ENCODE data around the gene ERG28. TPM values are rescaled to one million over a fixed set of nuclear protein-coding genes. Genes with fewer than 3 reads are reported as not detected.
A peak's percentile ranks its signal among the peaks of the same experiment; 100 is the strongest.

ERG28 gene
- total and polyA plus RNA-seq, 3 experiments from 2014 or later: 18.5 to 31.4 (median 18.8) TPM

DNA sequence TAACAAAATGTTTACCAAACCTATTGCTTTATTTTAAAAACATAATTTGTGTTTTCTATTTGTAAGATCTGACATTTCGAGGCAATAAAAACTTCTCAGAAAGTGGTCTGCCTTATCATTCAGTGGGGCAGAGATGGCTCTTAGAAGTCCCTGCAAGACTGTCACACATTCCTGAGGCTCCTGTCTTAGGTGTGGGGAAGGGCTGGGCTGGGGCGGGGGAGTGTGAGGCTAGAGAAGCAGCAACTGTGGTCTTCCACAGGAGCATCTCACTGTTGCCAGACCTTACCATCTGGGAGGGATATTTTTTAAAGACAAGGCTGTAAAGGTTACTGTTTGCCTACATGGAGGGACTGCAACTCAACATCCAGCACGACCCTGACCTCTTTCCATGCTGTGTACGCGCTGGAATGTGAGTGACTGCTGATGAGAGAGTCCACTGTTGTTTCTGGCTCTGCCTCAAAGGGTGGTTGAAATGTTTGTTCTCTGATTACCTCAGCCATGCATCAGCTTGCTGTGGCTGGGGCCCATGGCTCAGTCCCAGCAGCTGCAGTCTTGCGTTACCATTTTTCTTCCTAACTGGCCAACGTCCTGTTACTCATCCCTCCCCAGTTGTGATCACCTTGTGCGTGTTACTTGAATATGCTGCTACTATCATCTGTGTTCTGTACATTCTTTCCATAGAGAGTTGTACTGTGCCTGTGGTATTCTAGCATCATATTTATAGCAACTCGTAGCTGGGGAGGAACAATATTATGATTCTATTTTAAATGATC is 12.4 kb downstream of the ERG28 start:
- Mint-ChIP-seq H3K4me3 (no peak overlapping the region), H3K4me1 (no peaks in the 10 kb centered on the region), H3K9me3 (no peaks in the 10 kb centered on the region), H3K36me3 (peaks cover 23 to 76% (median 33%) of the 10 kb centered on the region in 3 donors), H3K27ac (no peak overlapping the region), H3K27me3 (no peaks in the 10 kb centered on the region)
- H3K36me3 ChIP-seq (ENCODE audit: insufficient read depth, low read length): peaks cover 25% of the 10 kb centered on the region
- no peak overlapping the region for H3K27ac ChIP-seq (ENCODE audit: low read depth, low read length)
- CTCF ChIA-PET: interaction anchor here (2.5 kb wide), 1 partner anchor 71 kb away, joined by 7 read pairs; no protein-coding TSS in a partner anchor
- DNase-seq: no peak
- no peaks in the 10 kb centered on the region for H3K4me1 ChIP-seq (ENCODE audit: insufficient read depth, low read length)
- no peaks in the 10 kb centered on the region for H3K9me3 ChIP-seq (ENCODE audit: low read length)
- H3K4me3 ChIP-seq (ENCODE audit: low read length): no peak overlapping the region
- H3K27me3 ChIP-seq (ENCODE audit: insufficient read depth, low read length, poor library complexity, severe bottlenecking): no peaks in the 10 kb centered on the region
- POLR2A ChIA-PET: interaction anchor here (0.6 kb wide), 1 partner anchor 8 kb away, joined by 9 read pairs; no protein-coding TSS in a partner anchor

DNA sequence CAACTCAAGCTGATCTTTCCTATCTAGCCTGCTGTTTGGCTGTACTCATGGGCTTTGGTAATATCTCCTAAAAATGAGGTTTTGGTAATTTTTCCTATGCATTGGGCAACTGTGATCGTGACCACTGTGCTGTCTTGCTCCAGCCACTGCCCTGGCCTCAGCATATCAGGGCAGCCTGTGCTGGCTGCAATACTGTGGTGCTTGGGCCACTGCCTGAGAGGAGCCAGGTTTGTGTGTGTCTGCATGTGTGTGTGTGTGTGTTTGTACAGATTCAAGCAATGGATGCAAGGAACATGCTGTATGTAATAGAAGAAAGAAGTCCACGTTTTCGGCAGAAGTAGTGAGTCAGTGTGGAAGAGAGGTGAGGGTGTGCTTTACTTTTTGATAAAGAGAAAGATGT is 13.0 kb downstream of the ERG28 start:
- POLR2A ChIA-PET: interaction anchor here (0.6 kb wide), 1 partner anchor 9 kb away, joined by 9 read pairs; no protein-coding TSS in a partner anchor
- Histone ChIP-seq H3K36me3 (ENCODE audit: insufficient read depth, low read length) (peaks cover 25% of the 10 kb centered on the region), H3K4me3 (ENCODE audit: low read length) (no peak overlapping the region), H3K4me1 (ENCODE audit: insufficient read depth, low read length) (no peaks in the 10 kb centered on the region), H3K9me3 (ENCODE audit: low read length) (no peaks in the 10 kb centered on the region), H3K27me3 (ENCODE audit: insufficient read depth, low read length, poor library complexity, severe bottlenecking) (no peaks in the 10 kb centered on the region), H3K27ac (ENCODE audit: low read depth, low read length) (no peak overlapping the region)
- Mint-ChIP-seq H3K4me1 (no peaks in the 10 kb centered on the region), H3K36me3 (peaks cover 23 to 73% (median 32%) of the 10 kb centered on the region in 3 donors), H3K4me3 (no peak overlapping the region), H3K9me3 (no peaks in the 10 kb centered on the region), H3K27me3 (no peaks in the 10 kb centered on the region), H3K27ac (no peak overlapping the region)
- no peak for DNase-seq
- CTCF ChIA-PET: no interaction called here

DNA sequence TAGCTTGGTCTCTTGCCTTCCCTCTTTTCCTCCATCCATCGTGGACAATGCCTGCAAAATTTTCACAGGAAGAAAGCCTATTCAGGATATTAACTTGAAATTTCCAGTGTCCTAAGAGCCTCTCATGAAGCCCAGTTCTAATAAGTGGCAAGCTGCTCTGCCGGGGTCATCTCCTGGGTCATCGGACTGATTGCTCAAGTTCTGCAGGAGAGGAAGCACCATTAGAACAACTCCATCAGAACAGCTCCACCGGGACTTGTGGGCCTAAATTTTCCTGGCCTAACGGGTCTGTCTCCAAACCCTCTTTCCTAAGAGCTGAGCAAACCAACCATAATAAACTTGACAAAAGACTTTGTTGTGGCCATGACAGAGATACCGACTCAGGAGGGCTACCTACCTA is 13.9 kb downstream of the ERG28 start:
- H3K4me3 Mint-ChIP-seq: no peak overlapping the region
- H3K27ac Mint-ChIP-seq: no peak overlapping the region
- H3K9me3 Mint-ChIP-seq: no peaks in the 10 kb centered on the region
- Histone ChIP-seq H3K27ac (ENCODE audit: low read depth, low read length) (no peak overlapping the region), H3K9me3 (ENCODE audit: low read length) (no peaks in the 10 kb centered on the region), H3K27me3 (ENCODE audit: insufficient read depth, low read length, poor library complexity, severe bottlenecking) (no peaks in the 10 kb centered on the region), H3K4me1 (ENCODE audit: insufficient read depth, low read length) (no peaks in the 10 kb centered on the region), H3K4me3 (ENCODE audit: low read length) (no peak overlapping the region), H3K36me3 (ENCODE audit: insufficient read depth, low read length) (peaks cover 21% of the 10 kb centered on the region)
- CTCF ChIA-PET: interaction anchor here (1.3 kb wide), 1 partner anchor 10 kb away, joined by 4 read pairs; no protein-coding TSS in a partner anchor
- no peak for DNase-seq
- POLR2A ChIA-PET: interaction anchor here (0.5 kb wide), 1 partner anchor 10 kb away, joined by 4 read pairs; no protein-coding TSS in a partner anchor
- H3K27me3 Mint-ChIP-seq: no peaks in the 10 kb centered on the region
- H3K4me1 Mint-ChIP-seq: no peaks in the 10 kb centered on the region
- H3K36me3 Mint-ChIP-seq: peaks cover 23 to 65% (median 32%) of the 10 kb centered on the region in 3 donors

DNA sequence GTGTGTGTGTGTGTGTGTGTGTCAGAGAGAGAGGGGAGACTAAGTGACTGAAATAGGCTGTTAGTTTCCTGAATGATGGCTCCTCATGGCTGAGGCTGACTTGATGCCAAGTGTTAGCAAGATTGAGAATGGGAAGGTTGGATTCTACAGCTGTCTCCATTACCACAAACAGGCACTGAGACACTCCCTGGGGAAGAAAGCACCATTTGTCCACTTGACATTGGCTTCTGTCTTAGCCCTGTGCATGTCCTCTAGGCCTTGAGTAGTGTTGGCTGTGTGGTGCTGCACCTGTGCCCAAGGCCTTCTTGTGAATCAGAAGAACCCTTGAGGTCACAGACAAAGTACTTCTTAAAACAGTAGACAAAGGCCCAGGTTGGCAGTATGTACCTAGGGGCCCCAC is 15.6 kb downstream of the ERG28 start:
- Histone ChIP-seq H3K9me3 (ENCODE audit: low read length) (no peaks in the 10 kb centered on the region), H3K36me3 (ENCODE audit: insufficient read depth, low read length) (peaks cover 9% of the 10 kb centered on the region), H3K27ac (ENCODE audit: low read depth, low read length) (no peak overlapping the region), H3K27me3 (ENCODE audit: insufficient read depth, low read length, poor library complexity, severe bottlenecking) (no peaks in the 10 kb centered on the region), H3K4me3 (ENCODE audit: low read length) (no peak overlapping the region), H3K4me1 (ENCODE audit: insufficient read depth, low read length) (no peaks in the 10 kb centered on the region)
- ChIA-PET CTCF (no interaction called here), POLR2A (no interaction called here)
- DNase-seq: no peak
- Mint-ChIP-seq H3K4me1 (no peaks in the 10 kb centered on the region), H3K36me3 (peaks cover 13 to 57% (median 19%) of the 10 kb centered on the region in 3 donors), H3K9me3 (no peaks in the 10 kb centered on the region), H3K4me3 (no peak overlapping the region), H3K27me3 (no peaks in the 10 kb centered on the region), H3K27ac (no peak overlapping the region)

DNA sequence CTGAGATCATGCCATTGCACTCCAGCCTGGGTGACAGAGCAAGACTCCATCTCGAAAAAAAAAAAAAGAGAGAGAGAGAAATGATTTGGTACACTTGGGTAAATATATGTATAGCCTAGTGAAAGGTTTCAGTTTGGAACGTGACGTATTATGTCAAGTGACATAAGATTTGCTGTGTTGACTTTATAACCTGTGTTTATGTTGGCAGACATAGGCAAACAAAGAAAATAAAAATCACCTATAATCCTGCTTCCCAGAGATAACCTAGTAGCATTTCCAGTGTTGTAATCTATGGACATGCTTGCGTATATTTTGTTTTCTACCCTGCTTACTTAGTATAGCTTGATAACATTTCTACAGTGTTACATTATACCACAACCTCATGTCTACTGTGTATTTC is 16.7 kb downstream of the ERG28 start:
- Mint-ChIP-seq H3K27ac (peak overlapping the region in 1 of 8 donors; percentile 46), H3K36me3 (peaks cover 5 to 46% (median 8%) of the 10 kb centered on the region in 3 donors), H3K4me1 (no peaks in the 10 kb centered on the region), H3K27me3 (no peaks in the 10 kb centered on the region), H3K4me3 (no peak overlapping the region), H3K9me3 (no peaks in the 10 kb centered on the region)
- CTCF ChIA-PET: no interaction called here
- no peak overlapping the region for H3K27ac ChIP-seq (ENCODE audit: low read depth, low read length)
- no peaks in the 10 kb centered on the region for H3K27me3 ChIP-seq (ENCODE audit: insufficient read depth, low read length, poor library complexity, severe bottlenecking)
- H3K4me3 ChIP-seq (ENCODE audit: low read length): no peak overlapping the region
- H3K36me3 ChIP-seq (ENCODE audit: insufficient read depth, low read length): no peaks in the 10 kb centered on the region
- no peak for DNase-seq
- H3K4me1 ChIP-seq (ENCODE audit: insufficient read depth, low read length): no peaks in the 10 kb centered on the region
- POLR2A ChIA-PET: no interaction called here
- H3K9me3 ChIP-seq (ENCODE audit: low read length): no peaks in the 10 kb centered on the region

DNA sequence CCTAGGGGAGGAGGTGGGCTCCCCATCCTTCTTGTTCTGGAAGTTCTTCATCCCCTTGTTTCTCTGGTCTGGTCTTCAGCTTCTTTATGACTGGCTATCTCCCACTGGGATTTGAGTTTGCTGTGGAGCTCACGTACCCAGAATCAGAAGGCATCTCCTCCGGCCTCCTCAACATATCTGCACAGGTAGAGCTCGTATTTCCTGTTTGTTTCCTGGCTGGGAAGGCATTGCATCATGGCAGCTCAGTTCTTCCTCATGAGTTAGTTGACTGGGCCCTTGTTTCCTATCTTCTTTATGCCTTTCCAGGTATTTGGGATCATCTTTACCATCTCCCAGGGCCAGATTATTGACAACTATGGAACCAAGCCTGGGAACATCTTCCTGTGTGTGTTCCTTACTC is 19.8 kb downstream of the ERG28 start:
- H3K4me3 Mint-ChIP-seq: no peak overlapping the region
- Histone ChIP-seq H3K27ac (ENCODE audit: low read depth, low read length) (no peak overlapping the region), H3K36me3 (ENCODE audit: insufficient read depth, low read length) (no peaks in the 10 kb centered on the region), H3K4me1 (ENCODE audit: insufficient read depth, low read length) (no peaks in the 10 kb centered on the region), H3K9me3 (ENCODE audit: low read length) (no peaks in the 10 kb centered on the region), H3K27me3 (ENCODE audit: insufficient read depth, low read length, poor library complexity, severe bottlenecking) (no peaks in the 10 kb centered on the region), H3K4me3 (ENCODE audit: low read length) (no peak overlapping the region)
- H3K27ac Mint-ChIP-seq: no peak overlapping the region
- peaks cover 0 to 19% (median 6%) of the 10 kb centered on the region in 3 donors for H3K36me3 Mint-ChIP-seq
- CTCF ChIA-PET: interaction anchor here (1.2 kb wide), 1 partner anchor 63 kb away, joined by 4 read pairs; the partner anchor contains the start of gene FLVCR2
- H3K27me3 Mint-ChIP-seq: no peaks in the 10 kb centered on the region
- no peak for DNase-seq
- H3K4me1 Mint-ChIP-seq: no peaks in the 10 kb centered on the region
- POLR2A ChIA-PET: no interaction called here
- H3K9me3 Mint-ChIP-seq: no peaks in the 10 kb centered on the region

DNA sequence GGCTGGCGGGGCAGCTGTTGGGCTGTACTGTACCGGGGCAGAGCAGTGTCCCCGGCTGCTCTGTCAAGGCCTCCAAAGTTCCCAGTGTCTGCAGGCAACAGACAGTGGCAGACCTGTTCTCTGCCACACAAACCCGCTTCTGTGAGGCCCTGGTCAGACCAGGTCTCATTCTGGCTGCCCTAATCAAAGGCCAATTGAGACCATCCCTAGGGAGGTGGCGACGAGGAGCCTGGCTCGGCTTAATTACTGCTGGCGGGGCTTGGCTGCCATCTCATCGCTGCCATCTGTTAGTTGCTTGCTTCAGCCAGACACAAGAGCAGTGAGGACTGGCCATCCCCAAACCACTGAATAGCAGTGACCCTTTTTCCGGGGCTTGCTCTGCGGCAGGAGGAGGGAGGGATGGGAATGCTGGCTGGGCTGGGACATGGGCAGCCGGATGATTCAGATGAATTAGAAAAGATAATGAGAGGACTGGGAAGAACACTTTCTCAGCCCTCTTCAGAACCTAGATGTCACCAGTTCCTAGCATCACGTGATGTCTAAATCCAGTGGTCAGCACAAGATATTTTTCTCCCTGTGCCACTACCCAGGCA is 24.5 kb downstream of the ERG28 start:
- Mint-ChIP-seq H3K4me1 (no peaks in the 10 kb centered on the region), H3K4me3 (no peak overlapping the region), H3K27ac (no peak overlapping the region), H3K36me3 (peaks cover 0 to 6% (median 5%) of the 10 kb centered on the region in 3 donors), H3K9me3 (no peaks in the 10 kb centered on the region), H3K27me3 (no peaks in the 10 kb centered on the region)
- Histone ChIP-seq H3K27ac (ENCODE audit: low read depth, low read length) (no peak overlapping the region), H3K4me1 (ENCODE audit: insufficient read depth, low read length) (no peaks in the 10 kb centered on the region), H3K9me3 (ENCODE audit: low read length) (no peaks in the 10 kb centered on the region), H3K36me3 (ENCODE audit: insufficient read depth, low read length) (no peaks in the 10 kb centered on the region), H3K4me3 (ENCODE audit: low read length) (no peak overlapping the region), H3K27me3 (ENCODE audit: insufficient read depth, low read length, poor library complexity, severe bottlenecking) (no peaks in the 10 kb centered on the region)
- CTCF ChIA-PET: interaction anchor here (1.0 to 1.5 kb wide), 3 partner anchors 11 to 59 kb away, joined by 3 to 4 read pairs (median 3); no protein-coding TSS in a partner anchor
- POLR2A ChIA-PET: no interaction called here
- DNase-seq: no peak

DNA sequence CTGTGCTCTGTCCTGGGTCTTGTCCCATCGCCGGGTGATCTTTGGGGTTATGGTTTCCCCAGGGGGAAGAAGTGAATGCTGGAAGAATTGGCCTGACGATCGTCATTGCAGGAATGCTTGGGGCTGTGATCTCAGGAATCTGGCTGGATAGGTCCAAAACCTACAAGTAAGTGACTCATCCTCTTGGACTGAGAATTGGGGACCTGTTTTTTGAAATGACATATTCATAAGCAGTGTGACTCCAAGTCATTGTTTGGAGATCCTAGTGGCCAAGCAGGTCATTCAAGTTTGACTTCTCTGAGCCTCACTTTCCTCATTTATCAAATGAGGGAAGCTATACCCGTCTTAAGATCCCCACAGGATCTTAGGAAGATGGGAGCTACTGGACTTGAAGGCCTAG is 25.8 kb downstream of the ERG28 start:
- POLR2A ChIA-PET: no interaction called here
- no peaks in the 10 kb centered on the region for H3K9me3 Mint-ChIP-seq

More for the DNA sequence above, 25.8 kb downstream of the ERG28 start:
- Mint-ChIP-seq H3K27ac (no peak overlapping the region), H3K27me3 (no peaks in the 10 kb centered on the region), H3K4me3 (no peak overlapping the region), H3K36me3 (peaks cover 0 to 4% (median 0%) of the 10 kb centered on the region in 3 donors), H3K4me1 (no peaks in the 10 kb centered on the region)
- Histone ChIP-seq H3K4me1 (ENCODE audit: insufficient read depth, low read length) (no peaks in the 10 kb centered on the region), H3K4me3 (ENCODE audit: low read length) (no peak overlapping the region), H3K27ac (ENCODE audit: low read depth, low read length) (no peak overlapping the region), H3K9me3 (ENCODE audit: low read length) (no peaks in the 10 kb centered on the region), H3K36me3 (ENCODE audit: insufficient read depth, low read length) (no peaks in the 10 kb centered on the region), H3K27me3 (ENCODE audit: insufficient read depth, low read length, poor library complexity, severe bottlenecking) (no peaks in the 10 kb centered on the region)
- no peak for DNase-seq
- CTCF ChIA-PET: interaction anchor here (1.6 kb wide), 1 partner anchor 25 kb away, joined by 4 read pairs; the partner anchor contains the start of gene ERG28
